ENCODE measurements around the gene NEDD4L.

Gene NEDD4L

GRCh38 chr18:58113337-58113736, 69.3 kb downstream of the NEDD4L start:
- TF ChIP-seq SP7 (tag by site-specific recombination; IDR thresholded peaks at IDR 0.05) (no peak), IKZF3 (tag by site-specific recombination; IDR thresholded peaks at IDR 0.05) (no peak), ZNF514 (tag by site-specific recombination; IDR thresholded peaks at IDR 0.05) (no peak), TRIM28 (IDR thresholded peaks at IDR 0.05; ENCODE audit: borderline replicate concordance, low read length) (no peak), REST (tag by site-specific recombination; IDR thresholded peaks at IDR 0.05) (no peak), ZBTB7A (tag by site-specific recombination; IDR thresholded peaks at IDR 0.05; ENCODE audit: low read depth) (no peak), ZNF26 (tag by site-specific recombination; IDR thresholded peaks at IDR 0.05) (no peak), PRDM2 (tag by site-specific recombination; IDR thresholded peaks at IDR 0.05; ENCODE audit: borderline replicate concordance) (no peak), ZNF488 (tag by site-specific recombination; IDR thresholded peaks at IDR 0.05) (no peak), ZNF416 (tag by site-specific recombination; IDR thresholded peaks at IDR 0.05) (no peak), ZNF16 (tag by site-specific recombination; IDR thresholded peaks at IDR 0.05; ENCODE audit: low read depth) (no peak), ZNF560 (tag by site-specific recombination; IDR thresholded peaks at IDR 0.05; ENCODE audit: borderline replicate concordance) (no peak)
- H3K9me3 ChIP-seq (ENCODE audit: control insufficient read depth, insufficient read depth, low read depth, low read length): no peaks in the 10 kb centered on the region
- no peak overlapping the region for H3K27ac ChIP-seq (ENCODE audit: extremely low read depth, low read depth, low read length)
- ChIA-PET CTCF (interaction anchor here (0.9 to 2.4 kb wide), 5 partner anchors 8 to 75 kb away, joined by 3 to 21 read pairs (median 7); no protein-coding TSS in a partner anchor), POLR2A (no interaction called here)
- 0 out of 2 replicates have a peak, but pooled peaks cover 2% of the 10 kb centered on the region for H3K4me1 ChIP-seq (ENCODE audit: control insufficient read depth, insufficient read depth, low read length)
- no peaks in the 10 kb centered on the region for H3K36me3 ChIP-seq (ENCODE audit: control insufficient read depth in 2 of 2, insufficient read depth in 1 of 2, low read length in 2 of 2)
- H3K4me3 ChIP-seq (ENCODE audit: low read depth, low read length): no peak overlapping the region

GRCh38 chr18:58114766-58115165, 70.7 kb downstream of the NEDD4L start:
- H3K27ac ChIP-seq (ENCODE audit: extremely low read depth, low read depth, low read length): no peak overlapping the region
- H3K4me1 ChIP-seq (ENCODE audit: control insufficient read depth, insufficient read depth, low read length): 0 out of 2 replicates have a peak, but pooled peaks cover 2% of the 10 kb centered on the region
- no peaks in the 10 kb centered on the region for H3K36me3 ChIP-seq (ENCODE audit: control insufficient read depth in 2 of 2, insufficient read depth in 1 of 2, low read length in 2 of 2)
- no peak overlapping the region for H3K4me3 ChIP-seq (ENCODE audit: low read depth, low read length)
- no peaks in the 10 kb centered on the region for H3K9me3 ChIP-seq (ENCODE audit: control insufficient read depth, insufficient read depth, low read depth, low read length)
- ChIA-PET CTCF (no interaction called here), POLR2A (no interaction called here)
- TF ChIP-seq ZNF558 (tag by site-specific recombination; IDR thresholded peaks at IDR 0.05) (no peak), ELK4 (IDR thresholded peaks at IDR 0.05; ENCODE audit: borderline replicate concordance, low read depth, low read length) (no peak), ZSCAN18 (tag by site-specific recombination; IDR thresholded peaks at IDR 0.05) (no peak), ZNF76 (tag by site-specific recombination; IDR thresholded peaks at IDR 0.05; ENCODE audit: borderline replicate concordance, low read depth) (no peak), ZNF335 (tag by site-specific recombination; conservative IDR thresholded peaks at IDR 0.05) (no peak), SCRT1 (tag by site-specific recombination; IDR thresholded peaks at IDR 0.05; ENCODE audit: borderline replicate concordance) (no peak), ZNF423 (tag by site-specific recombination; IDR thresholded peaks at IDR 0.05) (no peak), ZNF324 (tag by site-specific recombination; IDR thresholded peaks at IDR 0.05) (no peak), OSR2 (tag by site-specific recombination; IDR thresholded peaks at IDR 0.05) (no peak), KLF10 (tag by site-specific recombination; IDR thresholded peaks at IDR 0.05) (no peak)
